Astrocyte of the cerebellum (primary cell): ENCODE results near the gene KIZ.

Source experiments
- DNase-seq: peaks from one replicate; pipeline ENCODE4 v3.0.0-alpha.2; 2011; ENCODE audit warnings: low read depth
- H3K4me3 ChIP-seq: 2 replicates; pipeline ENCODE4 v1.5.1; 2011; ENCODE audit warnings: mild to moderate bottlenecking, low read depth, low read length, moderate library complexity
- CTCF ChIP-seq: IDR thresholded peaks from 2 replicates; pipeline ENCODE4 v1.5.1; 2012; ENCODE audit warnings: low read length, low read depth, moderate library complexity, mild to moderate bottlenecking; ENCODE audit errors: missing control alignments
- in situ Hi-C: cut with HindIII; loops from 2 replicates; pipeline ENCODE4 v1.10.0; 2017; ENCODE audit warnings: low sequenced_read_pairs

The KIZ gene

DNA sequence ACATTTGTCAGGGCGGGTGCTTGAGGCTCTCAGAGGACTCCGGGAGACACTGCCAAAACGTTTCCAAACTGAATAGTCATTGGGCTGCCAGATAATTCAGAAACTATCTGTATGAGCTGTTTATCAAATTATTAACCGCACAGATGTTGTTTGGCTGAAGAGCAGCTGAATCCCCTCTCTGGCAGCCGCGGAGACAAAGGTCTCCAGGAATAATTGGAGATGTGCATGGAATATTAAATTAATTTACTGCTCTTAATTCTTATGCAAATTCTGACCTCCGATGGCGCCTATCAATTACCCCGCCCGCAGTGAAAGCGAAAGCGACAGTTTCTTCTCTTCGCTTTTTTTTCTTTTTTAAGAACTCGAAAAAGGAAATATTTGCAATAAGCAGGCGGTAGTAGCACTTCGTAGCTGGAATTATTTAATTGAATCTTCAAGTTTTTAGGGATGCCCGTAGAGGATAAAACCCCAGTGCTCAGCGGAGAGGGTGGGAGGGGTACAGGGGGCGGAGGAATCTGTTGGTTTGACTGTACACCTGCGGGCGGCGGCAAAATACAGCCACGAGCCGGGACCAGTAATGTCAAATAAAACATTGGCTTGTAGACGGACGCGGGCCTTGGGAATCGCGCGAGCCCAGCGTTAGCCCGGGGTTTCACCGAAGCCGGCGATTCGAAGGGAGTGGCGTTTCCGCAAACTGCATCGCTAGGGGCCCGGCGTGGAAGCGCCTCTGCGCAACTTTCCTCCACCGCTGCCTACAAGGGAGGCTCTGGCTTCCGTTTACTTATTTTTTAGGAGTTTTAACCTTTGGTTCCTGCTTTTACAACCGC, 25.9 kb upstream of the KIZ start:
- in situ Hi-C loops = no loop called here
- H3K4me3 ChIP-seq = no peak overlapping the region
- no peak for DNase-seq
- TF ChIP-seq CTCF = no peak

DNA sequence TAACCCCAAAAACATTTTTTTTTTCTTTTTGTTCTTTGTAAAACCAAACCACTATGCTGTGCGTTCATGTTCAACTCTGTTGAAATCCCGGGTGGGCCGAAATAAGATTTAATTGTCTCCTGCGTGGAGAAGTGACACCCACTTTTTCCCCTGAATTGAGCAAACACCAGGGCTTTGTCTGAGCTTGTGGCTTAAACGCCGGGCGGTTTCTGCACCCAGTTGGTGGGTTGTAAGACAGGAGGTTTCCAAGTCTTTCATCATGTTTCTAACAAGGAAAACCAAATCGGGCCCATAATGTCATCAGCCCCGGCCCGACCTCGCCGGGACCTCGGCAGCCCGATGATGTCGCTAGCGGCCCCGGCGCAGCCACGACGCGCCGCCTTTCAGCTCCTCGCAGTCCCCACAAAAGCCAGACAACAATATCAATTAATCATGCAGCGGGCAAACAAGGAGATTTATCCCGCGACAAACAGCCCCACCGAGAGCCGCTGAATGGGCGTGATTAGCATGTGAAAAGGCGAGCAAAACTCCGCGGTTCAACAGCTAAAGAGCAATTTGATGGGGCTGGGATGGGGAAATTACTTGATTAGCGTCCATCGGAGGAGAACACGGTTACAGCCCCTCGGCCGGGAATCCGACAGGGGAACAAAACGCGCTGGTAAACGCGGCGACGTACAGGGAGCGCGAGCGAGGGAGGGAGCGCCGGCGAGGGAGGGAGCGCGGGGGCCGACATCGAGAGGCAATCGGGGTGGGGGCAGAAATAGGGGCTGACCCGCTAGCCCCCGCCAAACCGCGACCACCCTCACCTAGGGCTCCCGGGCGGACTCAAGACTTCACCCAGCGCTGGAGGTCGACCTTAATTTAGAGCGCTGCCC, 25.1 kb upstream of the KIZ start:
- H3K4me3 ChIP-seq = peak overlapping the region; percentile 2
- in situ Hi-C loops = no loop called here
- DNase-seq = no peak
- no peak for TF ChIP-seq CTCF

DNA sequence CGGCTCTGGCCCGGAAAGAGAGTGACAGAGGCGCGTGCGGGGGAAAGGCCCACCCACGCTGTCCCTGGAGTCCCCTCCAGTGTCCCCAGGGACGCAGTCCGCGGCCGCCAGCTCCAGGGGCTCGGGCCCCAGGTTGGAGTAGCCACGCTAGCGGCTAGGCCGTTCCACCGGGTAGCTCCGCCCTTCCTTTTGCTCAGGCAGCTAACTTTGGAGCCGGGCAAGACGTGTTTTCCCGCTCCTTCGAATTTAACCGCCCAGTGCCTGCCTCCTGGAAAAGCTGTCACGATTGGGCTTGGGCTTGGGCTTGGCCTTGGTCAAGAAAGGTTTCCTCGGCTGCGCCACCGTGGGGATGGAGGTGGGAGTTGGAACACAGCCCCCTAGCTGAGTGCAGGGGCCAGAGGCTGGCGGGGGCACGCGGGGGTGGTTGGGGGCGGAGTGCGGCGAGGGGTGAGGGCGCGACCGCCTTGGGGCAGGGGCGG, 24.4 kb upstream of the KIZ start:
- no peak for TF ChIP-seq CTCF
- peak overlapping the region; percentile 2 for H3K4me3 ChIP-seq
- DNase-seq = no peak
- in situ Hi-C loops = no loop called here

DNA sequence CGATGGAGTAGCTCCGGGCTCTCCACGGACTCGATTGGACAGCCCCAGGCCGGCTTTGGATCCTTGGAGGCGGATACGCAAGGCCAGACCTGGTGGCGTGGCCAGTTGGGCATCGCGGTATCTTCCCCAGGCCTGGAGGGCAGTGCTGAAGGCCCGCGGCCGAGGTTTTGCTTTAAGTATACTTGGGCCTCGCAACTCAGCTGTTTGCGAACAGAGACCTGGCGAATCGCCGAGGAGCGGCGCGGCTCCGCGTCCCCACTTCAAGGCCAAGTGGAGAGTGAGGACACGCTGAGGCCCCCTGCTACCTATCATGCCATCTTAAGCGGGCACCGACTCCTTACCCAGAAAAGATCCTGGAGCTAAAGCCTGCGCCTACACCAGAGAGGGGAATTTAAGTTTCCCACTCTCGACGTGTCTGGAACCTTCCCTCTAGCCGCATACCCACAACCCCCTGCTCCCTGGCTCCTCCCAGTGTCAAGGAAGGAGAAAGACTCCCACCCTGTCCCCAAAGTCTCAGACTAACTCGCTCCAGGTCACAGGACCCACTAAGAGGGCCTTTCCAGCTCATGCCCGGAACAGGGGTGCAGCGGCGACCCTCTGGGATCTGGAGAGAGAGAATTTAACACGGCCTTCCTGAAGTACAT, 23.8 kb upstream of the KIZ start:
- in situ Hi-C loops = no loop called here
- no peak for DNase-seq
- H3K4me3 ChIP-seq = no peak overlapping the region
- TF ChIP-seq CTCF = no peak

DNA sequence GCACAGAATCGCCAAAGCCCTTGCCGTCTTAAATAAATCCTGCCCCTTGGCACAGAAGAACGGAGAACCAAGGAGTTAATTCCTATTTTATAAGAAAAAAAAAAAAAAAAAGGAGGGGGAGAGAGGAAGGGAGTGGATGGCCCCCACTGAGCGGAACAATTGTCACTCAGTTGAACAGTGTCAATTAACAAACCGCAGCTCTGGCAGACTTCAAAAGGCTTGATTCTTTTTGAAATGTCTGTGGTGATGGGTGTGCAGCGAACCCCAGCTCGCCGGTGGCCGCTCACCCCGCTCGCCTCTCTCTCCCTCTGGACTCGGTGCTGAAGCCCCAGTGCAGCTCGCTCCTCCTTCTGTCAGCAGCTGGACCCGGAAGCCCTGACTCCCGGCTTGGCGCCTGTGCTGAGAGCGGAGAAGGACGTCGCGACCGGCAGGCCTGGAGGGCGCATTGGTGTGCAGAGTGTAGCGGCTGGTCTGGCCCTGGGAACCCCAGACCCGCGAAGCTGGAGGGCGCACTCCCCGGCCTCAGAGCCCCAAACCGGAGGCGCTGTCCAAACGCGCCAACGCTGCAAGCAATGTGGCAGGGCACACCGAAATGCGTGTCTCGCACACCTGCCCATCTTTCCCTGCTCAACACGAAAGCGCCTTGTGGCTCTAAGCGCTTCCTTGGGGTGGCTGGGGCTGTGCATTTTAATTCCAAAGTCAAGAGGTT, 23.1 kb upstream of the KIZ start:
- DNase-seq = no peak
- H3K4me3 ChIP-seq = no peak overlapping the region
- in situ Hi-C loops = no loop called here

More for the DNA sequence above, 23.1 kb upstream of the KIZ start:
- no peak for TF ChIP-seq CTCF
